ENCODE measurements around the gene RAB3C. TPM values are rescaled to one million over a fixed set of nuclear protein-coding genes. Genes with fewer than 3 reads are reported as not detected.

RAB3C gene
- total and polyA plus RNA-seq, 2 donors, result 0.19 to 0.66 TPM

- DNase-seq (ENCODE audit: low read depth in 6 of 9, low spot score in 9 of 9), result no peak
- Histone ChIP-seq H3K4me1 (ENCODE audit: control insufficient read depth in 2 of 2, insufficient read depth in 2 of 2, low read length in 2 of 2) (no peaks in the 10 kb centered on the region), H3K4me3 (ENCODE audit: low read length in 2 of 2) (no peak overlapping the region), H3K36me3 (ENCODE audit: control insufficient read depth in 2 of 2, insufficient read depth in 2 of 2, low read length in 1 of 2) (no peaks in the 10 kb centered on the region), H3K9me3 (ENCODE audit: control insufficient read depth in 2 of 2, insufficient read depth in 1 of 2, low read length in 1 of 2) (no peaks in the 10 kb centered on the region), H3K27ac (ENCODE audit: low read depth in 1 of 2, low read length in 1 of 2) (no peak overlapping the region), H3K27me3 (ENCODE audit: control insufficient read depth in 2 of 2, insufficient read depth in 1 of 2, low read length in 1 of 2) (no peaks in the 10 kb centered on the region)
Measured at GRCh38 chr5:58902305-58902704, 319.4 kb downstream of the RAB3C start.

DNA sequence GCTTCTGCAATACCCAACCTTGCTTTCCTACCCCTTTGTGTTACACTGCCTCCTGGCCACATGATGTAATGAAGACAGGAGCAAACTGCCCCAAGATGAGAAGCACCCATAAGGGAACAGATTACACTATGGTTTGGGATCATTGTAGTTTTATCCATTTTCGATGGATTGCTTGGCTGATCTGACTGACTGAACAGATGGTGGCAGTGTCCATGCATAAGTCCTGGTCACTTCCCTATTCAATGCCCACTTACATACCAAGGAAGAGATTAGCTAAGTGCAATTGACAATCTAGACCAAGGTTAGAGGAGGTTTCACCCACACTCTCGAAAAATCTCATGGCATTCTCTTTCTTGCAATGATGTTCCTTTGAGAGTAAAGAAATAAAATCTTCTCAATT, 319.9 kb downstream of the RAB3C start:
- Histone ChIP-seq H3K36me3 (ENCODE audit: control insufficient read depth in 2 of 2, insufficient read depth in 2 of 2, low read length in 1 of 2) (no peaks in the 10 kb centered on the region), H3K27me3 (ENCODE audit: control insufficient read depth in 2 of 2, insufficient read depth in 1 of 2, low read length in 1 of 2) (no peaks in the 10 kb centered on the region), H3K4me3 (ENCODE audit: low read length in 2 of 2) (no peak overlapping the region), H3K27ac (ENCODE audit: low read depth in 1 of 2, low read length in 1 of 2) (no peak overlapping the region), H3K9me3 (ENCODE audit: control insufficient read depth in 2 of 2, insufficient read depth in 1 of 2, low read length in 1 of 2) (no peaks in the 10 kb centered on the region), H3K4me1 (ENCODE audit: control insufficient read depth in 2 of 2, insufficient read depth in 2 of 2, low read length in 2 of 2) (no peaks in the 10 kb centered on the region)
- no peak for DNase-seq (ENCODE audit: low read depth in 6 of 9, low spot score in 9 of 9)
- WGBS, result over 99% methylated on average over 2 of the region's 2 CpGs

- 96% methylated on average over 4 of the region's 4 CpGs for WGBS
- no peaks in the 10 kb centered on the region for H3K36me3 ChIP-seq (ENCODE audit: control insufficient read depth in 2 of 2, insufficient read depth in 2 of 2, low read length in 1 of 2)
- no peaks in the 10 kb centered on the region for H3K4me1 ChIP-seq (ENCODE audit: control insufficient read depth in 2 of 2, insufficient read depth in 2 of 2, low read length in 2 of 2)
- H3K27me3 ChIP-seq (ENCODE audit: control insufficient read depth in 2 of 2, insufficient read depth in 1 of 2, low read length in 1 of 2), result no peaks in the 10 kb centered on the region
- H3K9me3 ChIP-seq (ENCODE audit: control insufficient read depth in 2 of 2, insufficient read depth in 1 of 2, low read length in 1 of 2), result no peaks in the 10 kb centered on the region
- no peak for DNase-seq (ENCODE audit: low read depth in 6 of 9, low spot score in 9 of 9)
- no peak overlapping the region for H3K4me3 ChIP-seq (ENCODE audit: low read length in 2 of 2)
- H3K27ac ChIP-seq (ENCODE audit: low read depth in 1 of 2, low read length in 1 of 2), result no peak overlapping the region
Measured at GRCh38 chr5:58904737-58905136, 321.9 kb downstream of the RAB3C start.

DNA sequence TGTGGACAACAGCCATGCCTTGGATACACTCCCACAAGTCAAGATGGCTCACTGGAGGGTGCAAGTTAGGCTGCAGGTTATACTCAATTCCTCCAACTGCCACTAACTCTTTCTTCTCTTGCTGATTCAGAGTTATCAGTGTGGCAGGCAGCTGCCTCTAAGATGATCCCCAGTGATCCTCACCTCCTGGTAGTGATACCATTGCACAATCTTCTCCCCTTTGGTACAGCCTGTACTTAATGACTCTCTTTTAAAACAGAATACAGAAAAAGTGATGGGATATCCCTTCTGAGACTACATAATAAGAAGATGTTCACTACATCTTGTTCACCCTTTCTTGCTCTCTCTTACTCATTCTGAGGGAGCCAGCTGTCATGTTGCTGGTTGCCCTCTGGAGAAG, 323.1 kb downstream of the RAB3C start:
- H3K27ac ChIP-seq (ENCODE audit: low read depth in 1 of 2, low read length in 1 of 2), result no peak overlapping the region
- no peaks in the 10 kb centered on the region for H3K36me3 ChIP-seq (ENCODE audit: control insufficient read depth in 2 of 2, insufficient read depth in 2 of 2, low read length in 1 of 2)
- H3K4me1 ChIP-seq (ENCODE audit: control insufficient read depth in 2 of 2, insufficient read depth in 2 of 2, low read length in 2 of 2), result no peaks in the 10 kb centered on the region
- H3K4me3 ChIP-seq (ENCODE audit: low read length in 2 of 2), result no peak overlapping the region
- no peak for DNase-seq (ENCODE audit: low read depth in 6 of 9, low spot score in 9 of 9)
- H3K27me3 ChIP-seq (ENCODE audit: control insufficient read depth in 2 of 2, insufficient read depth in 1 of 2, low read length in 1 of 2), result no peaks in the 10 kb centered on the region
- H3K9me3 ChIP-seq (ENCODE audit: control insufficient read depth in 2 of 2, insufficient read depth in 1 of 2, low read length in 1 of 2), result no peaks in the 10 kb centered on the region

Other genes with a start within 250 kb of the RAB3C start
- gene PLK2, start 123.0 kb upstream of the RAB3C start, total RNA-seq, result 24.6 TPM
- 13.0 TPM for gene PLK2, start 123.0 kb upstream of the RAB3C start, polyA plus RNA-seq
- 6.8 TPM for gene GAPT, start 91.6 kb upstream of the RAB3C start, total RNA-seq
- gene GAPT, start 91.6 kb upstream of the RAB3C start, polyA plus RNA-seq, result 3.1 TPM